Ovary (tissue), 9 donors: ENCODE measurements around the gene MAZ. TPM values are rescaled to one million over a fixed set of nuclear protein-coding genes. Genes with fewer than 3 reads are reported as not detected.

Experiments
- DNase-seq, 5 donors: peaks; one replicate each; pipeline ENCODE4 v3.0.0-alpha.2; 2019 to 2020
- H3K27ac ChIP-seq, 2 donors: fragments of 200-600 bp; one replicate each; pipeline versions ENCODE4 v1.5.1 to v1.8.0; 2019 to 2022
- H3K27me3 ChIP-seq: fragments of 200-600 bp; one replicate; pipeline ENCODE4 v1.8.0; 2022
- H3K36me3 ChIP-seq: fragments of 200-600 bp; sonication (generic); one replicate; pipeline ENCODE4 v1.5.1; 2019
- H3K4me1 ChIP-seq: one replicate; pipeline ENCODE4 v1.8.1; 2013; ENCODE audit warnings: mild to moderate bottlenecking, moderate library complexity; ENCODE audit not compliant: insufficient read depth
- H3K4me3 ChIP-seq: fragments of 200-600 bp; sonication (generic); one replicate; pipeline ENCODE4 v1.5.1; 2017
- H3K9me3 ChIP-seq, 2 donors: fragments of 200-600 bp in 1 of 2; sonication (generic) in 1 of 2; one replicate each; pipeline versions ENCODE4 v1.5.1 to v1.8.1; 2013 to 2019; ENCODE audit warnings: mild to moderate bottlenecking in 1 of 2, moderate library complexity in 1 of 2
- CTCF ChIP-seq, 3 donors: fragments of 450-650 bp in 2 of 3; fragments of 200-600 bp in 1 of 3; IDR thresholded peaks; one replicate each; pipeline versions ENCODE4 v1.5.1 to v1.8.0; 2016 to 2022; ENCODE audit warnings: antibody characterized with exemption in 3 of 3, mild to moderate bottlenecking in 1 of 3
- EP300 ChIP-seq: sonication (generic); formaldehyde crosslinking; IDR thresholded peaks from one replicate; pipeline ENCODE4 v1.6.1; 2017; ENCODE audit warnings: antibody characterized with exemption
- POLR2A ChIP-seq: fragments of 450-650 bp; IDR thresholded peaks from one replicate; pipeline ENCODE4 v1.6.1; 2017; ENCODE audit warnings: antibody characterized with exemption, mild to moderate bottlenecking, moderate library complexity
- WGBS, 3 donors: extraction: QIAGEN DNeasy Blood & Tissue Kit in 1 of 3; methylation state at CpG; one replicate each; pipeline versions ENCODE4 v1.1.5 to v1.1.7; 2013 to 2017; 5-methylcytosine and 5-hydroxymethylcytosine counted together
- intact Hi-C, 4 donors: fragments of 100-400 bp; cut with DNase I; formaldehyde crosslinking; loops; one replicate each; pipeline versions ENCODE4 v1.11.0 to v1.15.1; 2022 to 2023
- polyA plus RNA-seq, 2 donors: library from polyadenylated mRNA; stranded (reverse); fragments of 200-250 nt in 1 of 2; fragments of 350-450 nt in 1 of 2; fragmentation: Illumina TruSeq in 1 of 2; extraction: RNeasy Lipid Tissue Mini Kit (QIAGEN cat#74804) in 1 of 2; gene quantifications; one replicate each; pipeline ENCODE4 v1.2.3, GENCODE V29; 2013 to 2014
- total RNA-seq, 7 donors: library from RNA; depleted of rRNA in 2 of 7; stranded (reverse); fragments of >200 nt in 2 of 7; fragmentation: NEBNext Ultra II Directional in 3 of 7; extraction: Animal tissue kit (Norgen Biotek cat#: 25700) in 3 of 7; gene quantifications; one replicate each; pipeline versions ENCODE4 v1.1.0 to v1.2.4, GENCODE V29; 2016 to 2023
- donor health status: DM: no; HTN: no; CAD: no; lungs with moderate emphysema.
- donor health status: DM: no; HTN: no; CAD: no.
- donor health status: Bipolar disorder and iron deficiency.
- donor health status: DM: yes; HTN: yes; CAD: no.
- donor health status: DM: no; HTN: no; CAD: no.
- donor health status: DM: yes; HTN: yes; CAD: no.

MAZ gene
- total and polyA plus RNA-seq, 9 donors = 50.6 to 256 (median 167) TPM

GRCh38 chr16:29794231-29794710 lies 12.1 kb upstream of the MAZ start:
- DNase-seq = no peak
- Histone ChIP-seq H3K4me3 (no peak overlapping the region), H3K27me3 (no peaks in the 10 kb centered on the region), H3K9me3 (no peaks in the 10 kb centered on the region), H3K4me1 (peaks cover 11% of the 10 kb centered on the region), H3K27ac (no peak overlapping the region), H3K36me3 (no peaks in the 10 kb centered on the region)
- TF ChIP-seq POLR2A = no peak
- no peak for TF ChIP-seq EP300
- no peak for TF ChIP-seq CTCF (IDR thresholded peaks at IDR 0.05)
- intact Hi-C loops = loop anchor here in 1 of 4 donors (10.0 kb wide), 1 partner anchor 49 kb away; the partner anchor contains the start of gene C16orf54
- WGBS, 3 donors = 94 to 99% (median 98%) methylated on average over 3 of the region's 3 CpGs

- Histone ChIP-seq H3K27ac (no peak overlapping the region), H3K36me3 (no peaks in the 10 kb centered on the region), H3K4me3 (no peak overlapping the region), H3K9me3 (no peaks in the 10 kb centered on the region), H3K27me3 (no peaks in the 10 kb centered on the region), H3K4me1 (peaks cover 2% of the 10 kb centered on the region)
- TF ChIP-seq POLR2A = no peak
- TF ChIP-seq EP300 = no peak
- TF ChIP-seq CTCF (IDR thresholded peaks at IDR 0.05) = no peak
- intact Hi-C loops = loop anchor here in 1 of 4 donors (10.0 kb wide), 1 partner anchor 202 kb away; no protein-coding TSS in a partner anchor
- WGBS, 3 donors = 95 to 98% (median 96%) methylated on average over 8 of the region's 8 CpGs
- DNase-seq = peak in 1 of 5 donors; percentile 31
Observed at GRCh38 chr16:29802416-29802935, 3.9 kb upstream of the MAZ start.

DNA sequence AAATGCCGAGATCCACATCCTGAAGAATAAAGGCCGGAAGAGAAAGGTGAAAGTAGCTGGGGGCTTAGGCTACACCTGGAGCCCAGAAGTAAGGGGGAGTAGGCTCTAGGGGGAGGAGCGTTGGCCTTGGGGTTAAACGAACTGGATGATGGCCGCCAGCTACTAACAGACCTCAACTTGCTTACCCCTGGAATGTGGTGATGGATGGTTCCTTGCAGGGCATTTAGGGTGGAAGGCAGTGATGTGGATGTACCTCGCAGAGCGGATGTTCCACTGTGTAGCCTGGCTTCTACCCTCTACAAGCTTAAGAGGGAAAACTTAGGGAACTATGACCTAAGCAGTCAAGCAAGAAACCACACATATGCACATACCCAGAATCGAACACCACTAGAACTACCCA lies 2.3 kb upstream of the MAZ start:
- H3K9me3 ChIP-seq = no peaks in the 10 kb centered on the region
- H3K4me1 ChIP-seq = peaks cover 6% of the 10 kb centered on the region
- WGBS, 3 donors = 59 to 64% (median 61%) methylated on average over 8 of the region's 8 CpGs
- peak in 1 of 5 donors; percentile 33 for DNase-seq
- no peaks in the 10 kb centered on the region for H3K36me3 ChIP-seq
- TF ChIP-seq EP300 (no peak), POLR2A (no peak), CTCF (IDR thresholded peaks at IDR 0.05) (no peak)
- H3K4me3 ChIP-seq = no peak overlapping the region
- intact Hi-C loops = loop anchor here in 1 of 4 donors (10.0 kb wide), 1 partner anchor 201 kb away; no protein-coding TSS in a partner anchor
- peak overlapping the region in 1 of 2 donors; percentile 99 for H3K27ac ChIP-seq
- H3K27me3 ChIP-seq = no peaks in the 10 kb centered on the region

DNA sequence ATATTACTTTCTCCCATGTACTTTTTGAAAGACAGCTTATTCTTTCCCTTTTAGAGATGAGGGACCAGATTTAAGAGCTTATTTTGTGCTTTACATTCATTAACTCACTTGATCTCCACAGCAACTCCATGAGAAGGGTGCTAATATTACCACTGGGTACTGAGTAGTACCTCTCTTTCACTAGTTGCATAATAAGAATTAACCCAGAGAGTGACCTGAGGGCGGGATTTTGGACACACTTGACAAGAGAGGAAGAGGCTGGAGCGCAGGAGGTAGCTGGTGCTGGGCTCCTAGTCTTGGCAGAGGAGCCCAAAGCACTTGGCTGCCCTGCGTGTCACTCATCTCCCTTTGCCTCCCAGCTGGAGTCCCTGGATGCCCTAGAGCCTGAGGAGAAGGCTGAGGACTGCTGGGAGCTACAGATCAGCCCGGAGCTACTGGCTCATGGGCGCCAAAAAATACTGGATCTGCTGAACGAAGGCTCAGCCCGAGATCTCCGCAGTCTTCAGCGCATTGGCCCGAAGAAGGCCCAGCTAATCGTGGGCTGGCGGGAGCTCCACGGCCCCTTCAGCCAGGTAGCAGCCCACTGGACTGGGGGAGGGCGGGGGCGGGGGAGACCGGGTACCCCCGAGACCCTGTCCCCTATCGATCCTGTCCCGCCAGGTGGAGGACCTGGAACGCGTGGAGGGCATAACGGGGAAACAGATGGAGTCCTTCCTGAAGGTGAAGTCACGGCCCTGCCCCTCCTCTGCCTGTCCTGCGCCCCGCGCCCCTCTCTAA lies 1.7 kb upstream of the MAZ start:
- peak overlapping the region; percentile 68 for H3K4me3 ChIP-seq
- DNase-seq = peak in 4 of 5 donors; percentile 64 to 66 (median 65)
- H3K9me3 ChIP-seq = no peaks in the 10 kb centered on the region
- peaks cover 9% of the 10 kb centered on the region for H3K4me1 ChIP-seq
- 2 to 4% (median 2%) methylated on average over 24 to 26 of the region's 26 CpGs for WGBS, 3 donors
- intact Hi-C loops = loop anchor here in 2 of 4 donors (5.0 to 10.0 kb wide), 2 partner anchors 200 to 203 kb away; no protein-coding TSS in a partner anchor
- no peak for TF ChIP-seq POLR2A
- TF ChIP-seq CTCF (IDR thresholded peaks at IDR 0.05) = no peak
- TF ChIP-seq EP300 = no peak
- H3K27ac ChIP-seq = peak overlapping the region; percentile 99
- no peaks in the 10 kb centered on the region for H3K27me3 ChIP-seq
- H3K36me3 ChIP-seq = no peaks in the 10 kb centered on the region
